Spleen (tissue), 11 donors: Measurements from ENCODE around the gene REEP3. TPM values are rescaled to one million over a fixed set of nuclear protein-coding genes. Genes with fewer than 3 reads are reported as not detected.

Source experiments
- DNase-seq: peaks from one replicate; pipeline ENCODE4 v3.0.0-alpha.2; 2020
- H3K27ac ChIP-seq, 8 donors: fragments of 200-600 bp; sonication (generic) in 7 of 8; 1 replicate in 4 of 8; 2 replicates in 4 of 8; pipeline versions ENCODE4 v1.5.0 to v1.8.0; 2016 to 2021; ENCODE audit warnings: inconsistent platforms in 4 of 8, mild to moderate bottlenecking in 4 of 8, moderate library complexity in 1 of 8
- H3K27me3 ChIP-seq, 7 donors: fragments of 200-600 bp; sonication (generic) in 6 of 7; replicated peaks in 1 of 7; 1 replicate in 4 of 7; 2 replicates in 3 of 7; pipeline versions ENCODE4 v1.5.0 to v1.8.0; 2016 to 2021; ENCODE audit warnings: inconsistent platforms in 3 of 7, mild to moderate bottlenecking in 1 of 7
- H3K36me3 ChIP-seq, 6 donors: fragments of 200-600 bp; sonication (generic) in 5 of 6; 1 replicate in 4 of 6; 2 replicates in 2 of 6; pipeline versions ENCODE4 v1.5.0 to v1.8.0; 2016 to 2021; ENCODE audit warnings: inconsistent platforms in 2 of 6
- H3K4me1 ChIP-seq, 6 donors: fragments of 200-600 bp; sonication (generic) in 5 of 6; 1 replicate in 3 of 6; 2 replicates in 3 of 6; pipeline versions ENCODE4 v1.5.0 to v1.8.0; 2016 to 2021; ENCODE audit warnings: inconsistent platforms in 3 of 6
- H3K4me3 ChIP-seq, 8 donors: fragments of 200-600 bp; sonication (generic) in 7 of 8; 1 replicate in 4 of 8; 2 replicates in 4 of 8; pipeline versions ENCODE4 v1.5.0 to v1.8.0; 2016 to 2021; ENCODE audit warnings: inconsistent platforms in 4 of 8, mild to moderate bottlenecking in 4 of 8, moderate library complexity in 2 of 8
- H3K9me3 ChIP-seq, 8 donors: fragments of 200-600 bp; sonication (generic) in 7 of 8; 1 replicate in 4 of 8; 2 replicates in 4 of 8; pipeline versions ENCODE4 v1.5.0 to v1.8.0; 2016 to 2021; ENCODE audit warnings: inconsistent platforms in 4 of 8
- CTCF ChIP-seq, 11 experiments: fragments of 200-600 bp in 7 of 11; fragments of 450-650 bp in 4 of 11; sonication (generic) in 4 of 11; IDR thresholded peaks in 8 of 11; conservative IDR thresholded peaks in 3 of 11; 1 replicate in 7 of 11; 2 replicates in 4 of 11; pipeline versions ENCODE4 v1.4.0 to v1.8.0; 2016 to 2021; ENCODE audit warnings: antibody characterized with exemption in 11 of 11, inconsistent platforms in 4 of 11, mild to moderate bottlenecking in 1 of 11
- POLR2A ChIP-seq, 3 donors: fragments of 450-650 bp; IDR thresholded peaks; one replicate each; pipeline ENCODE4 v1.5.1; 2017; ENCODE audit warnings: antibody characterized with exemption in 3 of 3, mild to moderate bottlenecking in 1 of 3
- POLR2AphosphoS5 ChIP-seq, 3 donors: sonication (generic); formaldehyde crosslinking; IDR thresholded peaks; one replicate each; pipeline ENCODE4 v1.5.1; 2017; ENCODE audit warnings: antibody characterized with exemption in 3 of 3
- WGBS, 5 donors: extraction: QIAGEN DNeasy Blood & Tissue Kit in 3 of 5; methylation state at CpG; one replicate each; pipeline versions ENCODE4 v1.1.5 to v1.1.7; 2013 to 2018; 5-methylcytosine and 5-hydroxymethylcytosine counted together
- intact Hi-C: fragments of 100-400 bp; cut with DNase I; formaldehyde crosslinking; loops from one replicate; pipeline ENCODE4 v1.15.0; 2023; ENCODE audit warnings: low total_unique reads
- polyA plus RNA-seq, 3 donors: library from polyadenylated mRNA; stranded (reverse); fragments of 200-250 nt; gene quantifications; one replicate each; pipeline ENCODE4 v1.2.1, GENCODE V29; 2013
- total RNA-seq, 7 donors: library from RNA; depleted of rRNA in 3 of 7; stranded (reverse); fragments of >200 nt in 3 of 7; fragmentation: NEBNext Ultra II Directional in 4 of 7; extraction: Animal tissue kit (Norgen Biotek cat#: 25700) in 4 of 7; gene quantifications; one replicate each; pipeline versions ENCODE4 v1.1.0 to v1.2.1, GENCODE V29; 2016 to 2021
- donor health status: healthy with polysubstance abuse.
- donor health status: DM: no; HTN: no; CAD: no; lungs with moderate emphysema.
- donor health status: DM: no; HTN: no; CAD: no.
- donor health status: Bipolar disorder and iron deficiency.
- donor health status: healthy.
- donor health status: DM: no; HTN: no; CAD: no.
- donor health status: DM: yes; HTN: yes; CAD: no.

REEP3 gene
- total and polyA plus RNA-seq, 10 donors: 4.0 to 46.5 (median 22.1) TPM

- H3K4me3 ChIP-seq: no peak overlapping the region
- intact Hi-C loops: no loop called here
- peaks cover 0 to 47% (median 11%) of the 10 kb centered on the region in 6 donors for H3K4me1 ChIP-seq
- WGBS, 5 donors: 93 to 97% (median 95%) methylated on average over 1 of the region's 1 CpG
- H3K27ac ChIP-seq: no peak overlapping the region
- no peaks in the 10 kb centered on the region for H3K27me3 ChIP-seq
- no peak for DNase-seq
- no peaks in the 10 kb centered on the region for H3K36me3 ChIP-seq
- H3K9me3 ChIP-seq: no peaks in the 10 kb centered on the region
- TF ChIP-seq POLR2AphosphoS5 (IDR thresholded peaks at IDR 0.05): no peak
- TF ChIP-seq CTCF (IDR thresholded peaks at IDR 0.05 in 8 of 11, conservative IDR thresholded peaks at IDR 0.05 in 3 of 11): no peak
- TF ChIP-seq POLR2A (IDR thresholded peaks at IDR 0.05): no peak
Measured at GRCh38 chr10:63501954-63502353, 19.2 kb upstream of the REEP3 start.

- no peak for TF ChIP-seq CTCF (IDR thresholded peaks at IDR 0.05 in 8 of 11, conservative IDR thresholded peaks at IDR 0.05 in 3 of 11)
- TF ChIP-seq POLR2A (IDR thresholded peaks at IDR 0.05): no peak
- no peak for TF ChIP-seq POLR2AphosphoS5 (IDR thresholded peaks at IDR 0.05)
- Histone ChIP-seq H3K27me3 (no peaks in the 10 kb centered on the region), H3K27ac (no peak overlapping the region), H3K9me3 (no peaks in the 10 kb centered on the region), H3K36me3 (no peaks in the 10 kb centered on the region), H3K4me3 (no peak overlapping the region), H3K4me1 (peaks cover 0 to 38% (median 11%) of the 10 kb centered on the region in 6 donors)
- DNase-seq: no peak
- intact Hi-C loops: no loop called here
- 92 to 100% (median 100%) methylated on average over 1 of the region's 1 CpG for WGBS, 5 donors
Measured at GRCh38 chr10:63502832-63503231, 18.4 kb upstream of the REEP3 start.

GRCh38 chr10:63503395-63503794, 17.8 kb upstream of the REEP3 start:
- no peak for DNase-seq
- Histone ChIP-seq H3K4me3 (no peak overlapping the region), H3K27me3 (no peaks in the 10 kb centered on the region), H3K4me1 (peaks cover 0 to 33% (median 7%) of the 10 kb centered on the region in 6 donors), H3K27ac (no peak overlapping the region), H3K36me3 (no peaks in the 10 kb centered on the region), H3K9me3 (no peaks in the 10 kb centered on the region)
- WGBS, 5 donors: 86 to 96% (median 88%) methylated on average over 4 of the region's 4 CpGs
- intact Hi-C loops: no loop called here
- no peak for TF ChIP-seq POLR2AphosphoS5 (IDR thresholded peaks at IDR 0.05)

GRCh38 chr10:63504145-63504881, 16.9 kb upstream of the REEP3 start:
- Histone ChIP-seq H3K36me3 (no peaks in the 10 kb centered on the region), H3K4me1 (peaks cover 0 to 26% (median 5%) of the 10 kb centered on the region in 6 donors), H3K9me3 (no peaks in the 10 kb centered on the region), H3K27me3 (no peaks in the 10 kb centered on the region), H3K4me3 (no peak overlapping the region), H3K27ac (no peak overlapping the region)
- 77 to 90% (median 81%) methylated on average over 3 of the region's 3 CpGs for WGBS, 5 donors
- intact Hi-C loops: no loop called here
- TF ChIP-seq POLR2AphosphoS5 (IDR thresholded peaks at IDR 0.05) (no peak), CTCF (IDR thresholded peaks at IDR 0.05 in 8 of 11, conservative IDR thresholded peaks at IDR 0.05 in 3 of 11) (no peak), POLR2A (IDR thresholded peaks at IDR 0.05) (no peak)
- DNase-seq: no peak
